Mesenchymal stem cell (in vitro differentiated cells and primary cell): ENCODE data around the gene RORB.

Source experiments
- DNase-seq: peaks from one replicate; pipeline ENCODE4 v3.0.0-alpha.2; 2013
- H2AFZ ChIP-seq: one replicate; pipeline ENCODE4 v1.6.1; 2013; ENCODE audit warnings: low read depth, mild to moderate bottlenecking, control low read depth, inconsistent platforms, low read length, moderate library complexity
- H2AK5ac ChIP-seq: 2 replicates; pipeline ENCODE4 v1.6.1; 2013; ENCODE audit warnings: low read length, moderate library complexity, mild to moderate bottlenecking, inconsistent platforms; ENCODE audit not compliant: severe bottlenecking
- H2BK120ac ChIP-seq: one replicate; pipeline ENCODE4 v1.6.1; 2013; ENCODE audit warnings: low read depth, mild to moderate bottlenecking, inconsistent platforms, low read length, moderate library complexity
- H2BK12ac ChIP-seq, 2 experiments: one replicate each; pipeline ENCODE4 v1.6.1; 2013; ENCODE audit warnings: inconsistent platforms in 2 of 2, low read length in 2 of 2, mild to moderate bottlenecking in 2 of 2, moderate library complexity in 2 of 2, control low read depth in 1 of 2
- H2BK15ac ChIP-seq: one replicate; pipeline ENCODE4 v1.6.1; 2013; ENCODE audit warnings: mild to moderate bottlenecking, low read depth, inconsistent platforms; ENCODE audit not compliant: poor library complexity, severe bottlenecking
- H2BK5ac ChIP-seq: 2 replicates; pipeline ENCODE4 v1.6.1; 2013; ENCODE audit warnings: low read depth, mild to moderate bottlenecking, low read length, control low read depth, inconsistent platforms; ENCODE audit not compliant: poor library complexity, severe bottlenecking
- H3K14ac ChIP-seq, 2 experiments: one replicate each; pipeline ENCODE4 v1.6.1; 2013; ENCODE audit warnings: inconsistent platforms in 2 of 2, low read length in 2 of 2, control low read depth in 1 of 2, mild to moderate bottlenecking in 1 of 2, moderate library complexity in 1 of 2
- H3K18ac ChIP-seq, 2 experiments: one replicate each; pipeline ENCODE4 v1.6.1; 2013; ENCODE audit warnings: inconsistent platforms in 2 of 2, low read length in 2 of 2, control low read depth in 1 of 2, low read depth in 1 of 2, mild to moderate bottlenecking in 1 of 2
- H3K23ac ChIP-seq, 2 experiments: one replicate each; pipeline ENCODE4 v1.6.1; 2013; ENCODE audit warnings: inconsistent platforms in 2 of 2, low read length in 2 of 2, mild to moderate bottlenecking in 2 of 2, moderate library complexity in 2 of 2, control low read depth in 1 of 2
- H3K27ac ChIP-seq: 2 replicates; pipeline ENCODE4 v1.5.1; 2013; ENCODE audit warnings: mild to moderate bottlenecking, moderate library complexity, low read length, control low read depth, inconsistent platforms; ENCODE audit not compliant: poor library complexity, severe bottlenecking
- H3K27me3 ChIP-seq, 2 experiments: 2 replicates each; pipeline versions ENCODE4 v1.6.1 to v1.7.0; 2013; ENCODE audit warnings: low read length in 2 of 2, mild to moderate bottlenecking in 2 of 2, moderate library complexity in 2 of 2, control low read depth in 1 of 2, inconsistent platforms in 1 of 2; ENCODE audit not compliant: control insufficient read depth in 1 of 2, insufficient read depth in 1 of 2
- H3K36me3 ChIP-seq, 2 experiments: 2 replicates each; pipeline versions ENCODE4 v1.6.1 to v1.7.0; 2013; ENCODE audit warnings: low read length in 2 of 2, control low read depth in 1 of 2, inconsistent platforms in 1 of 2, low read depth in 1 of 2, mild to moderate bottlenecking in 1 of 2; ENCODE audit not compliant: insufficient read depth in 2 of 2, control insufficient read depth in 1 of 2
- H3K4ac ChIP-seq, 2 experiments: one replicate each; pipeline ENCODE4 v1.6.1; 2013; ENCODE audit warnings: inconsistent platforms in 2 of 2, low read length in 2 of 2, mild to moderate bottlenecking in 2 of 2, moderate library complexity in 2 of 2, control low read depth in 1 of 2, low read depth in 1 of 2
- H3K4me1 ChIP-seq: 2 replicates; pipeline ENCODE4 v1.6.1; 2013; ENCODE audit warnings: low read depth, low read length, control low read depth; ENCODE audit not compliant: control insufficient read depth, insufficient read depth
- H3K4me2 ChIP-seq: 2 replicates; pipeline ENCODE4 v1.6.1; 2013; ENCODE audit warnings: low read length, mild to moderate bottlenecking, inconsistent platforms; ENCODE audit not compliant: poor library complexity, severe bottlenecking
- H3K4me3 ChIP-seq, 2 experiments: 2 replicates each; pipeline versions ENCODE4 v1.5.1 to v1.7.0; 2013; ENCODE audit warnings: low read length in 2 of 2, mild to moderate bottlenecking in 2 of 2, control low read depth in 1 of 2, low read depth in 1 of 2; ENCODE audit not compliant: insufficient read depth in 1 of 2
- H3K79me1 ChIP-seq: replicated peaks from 2 replicates; pipeline ENCODE4 v1.6.1; 2013; ENCODE audit warnings: mild to moderate bottlenecking, control low read depth, low read length, inconsistent platforms; ENCODE audit not compliant: poor library complexity, severe bottlenecking
- H3K9ac ChIP-seq: 2 replicates; pipeline ENCODE4 v1.7.0; 2013; ENCODE audit warnings: mild to moderate bottlenecking, low read length, moderate library complexity
- H3K9me3 ChIP-seq: 2 replicates; pipeline ENCODE4 v1.7.0; 2013; ENCODE audit warnings: mild to moderate bottlenecking, low read length; ENCODE audit not compliant: control insufficient read depth
- H4K8ac ChIP-seq: one replicate; pipeline ENCODE4 v1.6.1; 2013; ENCODE audit warnings: inconsistent platforms, mild to moderate bottlenecking, low read length, moderate library complexity
- H4K91ac ChIP-seq: one replicate; pipeline ENCODE4 v1.6.1; 2013; ENCODE audit warnings: mild to moderate bottlenecking, low read length, inconsistent platforms
- WGBS: methylation state at CpG from one replicate; pipeline ENCODE4 v1.1.7; 2013; ENCODE audit warnings: mixed read lengths; 5-methylcytosine and 5-hydroxymethylcytosine counted together

The RORB gene

DNA sequence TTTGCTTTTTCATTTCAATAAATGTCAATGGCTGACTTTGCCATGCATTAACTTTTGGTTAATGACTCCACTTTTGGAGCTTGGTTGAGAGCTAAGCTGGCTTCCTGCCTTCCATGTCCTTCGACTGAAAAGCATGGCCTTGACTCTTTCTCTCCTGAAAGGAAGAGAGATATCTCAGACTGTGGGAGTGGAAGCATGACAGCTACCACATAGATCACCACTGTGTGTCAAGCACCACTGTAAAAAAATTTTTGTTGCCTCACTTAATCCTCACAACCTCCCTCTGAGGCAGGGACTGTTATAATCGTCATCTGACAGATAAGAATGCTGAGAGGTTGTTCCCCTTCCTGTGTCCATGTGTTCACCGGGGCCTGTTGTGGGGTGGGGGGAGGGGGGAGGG is 184.8 kb downstream of the RORB start:
- no peaks in the 10 kb centered on the region for H3K4me1 ChIP-seq
- 67% methylated on average over 1 of the region's 3 CpGs for WGBS

DNA sequence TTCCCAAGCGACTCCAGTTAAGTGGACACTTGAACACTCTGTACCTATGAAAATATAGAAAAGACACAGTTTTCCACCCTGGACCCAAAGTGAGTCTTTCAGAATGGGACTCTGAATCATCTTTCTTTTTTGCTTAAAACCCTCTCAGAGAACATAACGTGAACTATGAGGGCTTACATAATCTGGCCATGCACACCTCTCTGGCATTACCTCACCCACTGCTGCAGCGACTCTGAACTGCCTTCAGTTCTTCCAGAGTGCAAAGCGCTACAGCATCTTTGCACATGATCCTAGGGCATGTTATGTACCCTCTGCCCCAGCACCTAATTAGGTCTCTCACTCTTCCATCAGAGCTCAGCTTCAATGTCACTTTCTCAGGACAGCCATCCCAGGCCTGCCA is 186.2 kb downstream of the RORB start:
- Histone ChIP-seq H3K18ac (no peak overlapping the region), H3K4me3 (no peak overlapping the region), H3K4me2 (no peak overlapping the region), H3K23ac (no peak overlapping the region), H2BK12ac (no peak overlapping the region), H2BK120ac (no peak overlapping the region), H4K8ac (no peak overlapping the region), H3K27ac (no peak overlapping the region), H3K36me3 (no peaks in the 10 kb centered on the region), H3K4me1 (no peaks in the 10 kb centered on the region), H3K9ac (no peak overlapping the region), H2BK15ac (no peak overlapping the region), H4K91ac (no peak overlapping the region), H3K9me3 (no peaks in the 10 kb centered on the region), H3K79me1 (no peaks in the 10 kb centered on the region), H3K14ac (no peak overlapping the region), H2AK5ac (no peak overlapping the region), H3K27me3 (no peaks in the 10 kb centered on the region), H2BK5ac (no peak overlapping the region), H3K4ac (no peak overlapping the region), H2AFZ (no peak overlapping the region)
- 78% methylated on average over 4 of the region's 4 CpGs for WGBS
- DNase-seq = no peak

More for the DNA sequence above, 184.8 kb downstream of the RORB start:
- DNase-seq = no peak
- Histone ChIP-seq H3K4me3 (no peak overlapping the region), H3K27me3 (no peaks in the 10 kb centered on the region), H3K4ac (no peak overlapping the region), H3K9ac (no peak overlapping the region), H3K27ac (no peak overlapping the region), H2BK120ac (no peak overlapping the region), H3K4me2 (no peak overlapping the region), H4K91ac (no peak overlapping the region), H2AK5ac (no peak overlapping the region), H4K8ac (no peak overlapping the region), H3K36me3 (no peaks in the 10 kb centered on the region), H3K23ac (no peak overlapping the region), H3K18ac (no peak overlapping the region), H2BK5ac (no peak overlapping the region), H3K14ac (no peak overlapping the region), H3K9me3 (no peaks in the 10 kb centered on the region), H3K79me1 (no peaks in the 10 kb centered on the region), H2AFZ (no peak overlapping the region), H2BK12ac (no peak overlapping the region), H2BK15ac (no peak overlapping the region)

DNA sequence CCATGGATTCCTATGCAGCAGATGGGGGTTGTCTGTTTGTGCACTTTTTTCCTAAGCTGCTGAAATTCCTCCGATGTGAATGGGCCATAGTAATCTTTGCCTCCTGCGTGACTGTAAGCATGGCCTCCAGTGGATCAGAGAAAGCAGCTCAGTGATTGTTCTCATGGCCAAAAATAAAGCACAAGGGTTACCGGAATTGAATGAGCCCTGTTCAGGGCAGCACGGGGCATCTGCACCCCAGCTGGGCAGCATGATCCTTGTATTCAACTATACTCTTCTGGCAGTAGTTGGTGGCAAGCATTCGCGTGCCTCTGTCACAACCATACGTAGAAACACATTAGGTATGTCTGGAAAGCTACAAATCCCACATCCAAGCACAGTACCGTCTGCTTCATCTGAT is 193.9 kb downstream of the RORB start:
- Histone ChIP-seq H3K4me2 (no peak overlapping the region), H2BK5ac (no peak overlapping the region), H3K4ac (no peak overlapping the region), H3K27me3 (no peaks in the 10 kb centered on the region), H3K79me1 (no peaks in the 10 kb centered on the region), H4K8ac (no peak overlapping the region), H3K4me3 (no peak overlapping the region), H3K9ac (no peak overlapping the region), H3K4me1 (no peaks in the 10 kb centered on the region), H4K91ac (no peak overlapping the region), H2BK15ac (no peak overlapping the region), H3K18ac (no peak overlapping the region), H3K9me3 (no peaks in the 10 kb centered on the region), H2BK12ac (no peak overlapping the region), H3K23ac (no peak overlapping the region), H3K36me3 (no peaks in the 10 kb centered on the region), H2AK5ac (no peak overlapping the region), H2AFZ (no peak overlapping the region), H3K27ac (no peak overlapping the region), H2BK120ac (no peak overlapping the region), H3K14ac (no peak overlapping the region)
- 80% methylated on average over 4 of the region's 8 CpGs for WGBS
- no peak for DNase-seq

DNA sequence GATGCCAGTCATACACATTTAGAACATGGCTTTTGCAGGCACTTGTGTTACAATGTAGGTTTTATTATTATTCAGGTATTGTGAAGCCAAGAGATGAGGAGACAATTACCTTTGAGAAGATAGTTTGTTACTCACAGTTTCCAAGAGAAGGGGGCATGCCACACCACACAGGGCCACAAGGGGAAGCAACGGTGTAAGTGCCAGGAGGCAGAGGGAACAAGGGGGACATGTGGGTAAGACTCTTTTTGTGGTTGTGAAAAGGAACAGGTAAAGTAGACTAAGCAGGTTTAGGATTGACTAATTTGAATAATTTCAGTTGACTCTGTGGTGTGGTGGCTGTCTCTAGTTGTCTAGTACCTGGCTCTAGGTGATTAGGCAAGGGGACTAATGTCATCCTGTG is 199.4 kb downstream of the RORB start:
- Histone ChIP-seq H2BK5ac (no peak overlapping the region), H3K18ac (no peak overlapping the region), H3K9me3 (no peaks in the 10 kb centered on the region), H3K27ac (no peak overlapping the region), H2BK12ac (no peak overlapping the region), H3K9ac (no peak overlapping the region), H2AK5ac (no peak overlapping the region), H4K91ac (no peak overlapping the region), H3K79me1 (no peaks in the 10 kb centered on the region), H3K23ac (no peak overlapping the region), H2BK120ac (no peak overlapping the region), H2BK15ac (no peak overlapping the region), H2AFZ (no peak overlapping the region), H3K36me3 (no peaks in the 10 kb centered on the region), H3K4ac (no peak overlapping the region), H3K14ac (no peak overlapping the region), H3K4me1 (no peaks in the 10 kb centered on the region), H3K4me2 (no peak overlapping the region), H3K27me3 (no peaks in the 10 kb centered on the region), H3K4me3 (no peak overlapping the region), H4K8ac (no peak overlapping the region)
- WGBS = 54% methylated on average over 1 of the region's 1 CpG
- DNase-seq = no peak
